Hepatocyte (in vitro differentiated cells): ENCODE measurements around the gene EOLA1. TPM values are rescaled to one million over a fixed set of nuclear protein-coding genes. Genes with fewer than 3 reads are reported as not detected.
"Not testable (repeated sequence)": the region's sequence is repeated elsewhere in the genome, so short reads cannot be mapped to it uniquely, and the experiment has no call there.

Source experiments
- DNase-seq: peaks from one replicate; pipeline ENCODE4 v3.0.0-alpha.2; 2016; ENCODE audit warnings: low spot score
- H2AFZ ChIP-seq: fragments of 200-600 bp; sonication (generic); 2 replicates; pipeline ENCODE4 v1.6.0; 2016; ENCODE audit warnings: antibody characterized with exemption, mild to moderate bottlenecking
- H3K27ac ChIP-seq: fragments of 200-600 bp; sonication (generic); 2 replicates; pipeline ENCODE4 v1.5.1; 2016; ENCODE audit warnings: mild to moderate bottlenecking
- H3K27me3 ChIP-seq: fragments of 200-600 bp; sonication (generic); 2 replicates; pipeline ENCODE4 v1.6.1; 2016
- H3K36me3 ChIP-seq: fragments of 200-600 bp; sonication (generic); replicated peaks from 2 replicates; pipeline ENCODE4 v1.5.1; 2016; ENCODE audit warnings: low read depth; ENCODE audit not compliant: insufficient read depth
- H3K4me1 ChIP-seq: fragments of 200-600 bp; sonication (generic); 2 replicates; pipeline ENCODE4 v1.5.1; 2016; ENCODE audit warnings: mild to moderate bottlenecking, moderate library complexity; ENCODE audit not compliant: insufficient read depth
- H3K4me2 ChIP-seq: fragments of 200-600 bp; sonication (generic); 2 replicates; pipeline ENCODE4 v1.6.0; 2016
- H3K4me3 ChIP-seq: fragments of 200-600 bp; sonication (generic); 2 replicates; pipeline ENCODE4 v1.5.1; 2016; ENCODE audit warnings: mild to moderate bottlenecking
- H3K79me2 ChIP-seq: fragments of 200-600 bp; sonication (generic); 2 replicates; pipeline ENCODE4 v1.6.0; 2017; ENCODE audit warnings: mild to moderate bottlenecking
- H3K9me2 ChIP-seq: fragments of 200-600 bp; sonication (generic); replicated peaks from 2 replicates; pipeline ENCODE4 v1.6.0; 2017; ENCODE audit warnings: mild to moderate bottlenecking; ENCODE audit not compliant: insufficient read depth
- H3K9me3 ChIP-seq: fragments of 200-600 bp; sonication (generic); 2 replicates; pipeline ENCODE4 v1.5.1; 2016; ENCODE audit warnings: low read depth, mild to moderate bottlenecking
- H4K20me1 ChIP-seq: fragments of 200-600 bp; sonication (generic); 2 replicates; pipeline ENCODE4 v1.6.0; 2016; ENCODE audit warnings: mild to moderate bottlenecking; ENCODE audit not compliant: insufficient read depth, poor library complexity, severe bottlenecking
- WGBS: methylation state at CpG from one replicate; pipeline ENCODE4 v1.1.6; 2016; ENCODE audit warnings: low lambda C conversion rate; ENCODE audit errors: missing lambda C conversion rate; 5-methylcytosine and 5-hydroxymethylcytosine counted together
- polyA plus RNA-seq: library from polyadenylated mRNA; unstranded; fragments of >200 nt; fragmentation: Nextera tagmentation; extraction: Ambion mirVana; gene quantifications from 2 replicates; pipeline ENCODE4 v1.2.1, GENCODE V29; 2016
- total RNA-seq: library from RNA; depleted of rRNA; stranded (reverse); fragments of >200 nt; gene quantifications from 2 replicates; pipeline ENCODE4 v1.2.3, GENCODE V29; 2014

Gene EOLA1
- total and polyA plus RNA-seq, 2 experiments from 2014 or later = 9.1 to 13.4 TPM

DNA sequence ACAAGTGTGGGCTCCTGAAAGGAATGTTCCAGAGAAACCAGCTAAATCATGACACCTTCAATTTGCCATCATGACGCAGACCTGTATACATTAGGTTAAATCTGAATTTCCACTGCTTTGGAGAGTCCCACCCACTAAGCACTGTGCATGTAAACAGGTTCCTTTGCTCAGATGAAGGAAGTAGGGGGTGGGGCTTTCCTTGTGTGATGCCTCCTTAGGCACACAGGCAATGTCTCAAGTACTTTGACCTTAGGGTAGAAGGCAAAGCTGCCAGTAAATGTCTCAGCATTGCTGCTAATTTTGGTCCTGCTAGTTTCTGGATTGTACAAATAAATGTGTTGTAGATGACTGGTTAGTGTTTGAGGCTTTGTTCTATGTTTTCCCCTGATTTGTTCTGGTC is 6.2 kb downstream of the EOLA1 start:
- not testable (repeated sequence) for H3K9me2 ChIP-seq, H3K4me3 ChIP-seq, H3K9me3 ChIP-seq, H3K79me2 ChIP-seq, H2AFZ ChIP-seq, H3K27me3 ChIP-seq, DNase-seq, H4K20me1 ChIP-seq, H3K4me1 ChIP-seq, H3K4me2 ChIP-seq, H3K27ac ChIP-seq, H3K36me3 ChIP-seq
- 78% methylated on average over 1 of the region's 1 CpG for WGBS

DNA sequence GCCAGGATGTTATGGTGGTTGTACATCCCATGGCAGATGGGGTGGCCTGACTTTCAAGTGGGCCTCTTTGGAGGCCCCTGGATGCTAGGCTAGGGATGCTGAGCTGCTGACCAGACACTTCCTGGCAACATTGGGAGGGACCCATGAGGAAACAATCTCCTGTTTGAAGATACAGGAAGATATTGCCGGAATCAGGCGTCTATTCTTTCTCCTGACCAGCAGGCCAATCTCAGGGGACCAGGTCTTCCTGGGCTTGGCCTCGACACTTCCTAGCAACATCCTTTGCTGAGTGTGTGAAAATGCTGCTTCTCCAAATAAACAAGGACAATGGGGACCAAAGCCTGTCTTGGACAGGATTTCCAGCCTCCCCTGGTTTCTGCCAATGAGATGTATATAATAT is 7.0 kb downstream of the EOLA1 start:
- H3K36me3 ChIP-seq, DNase-seq, H3K4me1 ChIP-seq, H3K9me3 ChIP-seq, H3K4me2 ChIP-seq, H3K4me3 ChIP-seq, H3K79me2 ChIP-seq, H3K27ac ChIP-seq, H2AFZ ChIP-seq, H3K9me2 ChIP-seq, H3K27me3 ChIP-seq, H4K20me1 ChIP-seq: not testable (repeated sequence)
- WGBS = 40% methylated on average over 1 of the region's 3 CpGs

DNA sequence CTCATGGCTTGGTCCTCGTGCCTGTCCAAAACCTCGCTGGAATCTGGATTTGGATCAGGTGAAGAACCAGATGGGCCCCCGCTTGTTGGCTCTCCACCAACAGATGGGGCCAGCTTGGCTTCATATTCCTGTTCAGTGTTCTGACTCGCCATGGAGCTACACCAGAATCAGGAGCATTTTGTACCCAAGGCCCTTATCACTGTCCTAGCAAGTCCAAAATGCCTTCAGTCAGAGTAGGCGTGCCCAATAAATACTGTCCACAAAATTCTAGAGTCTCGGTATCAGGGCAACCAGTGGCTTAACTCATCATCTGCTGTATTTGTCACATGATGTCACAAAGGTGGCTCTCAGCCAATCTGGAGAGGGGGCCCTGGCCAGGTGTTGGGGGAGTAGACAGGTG is 8.9 kb downstream of the EOLA1 start, which contains the start of gene HSFX3:
HSFX3 (minus strand) TSS at position 224 of the 400 bp plus-strand sequence; CDS start at position 152, 72 bp downstream.
- not testable (repeated sequence) for H4K20me1 ChIP-seq, H3K9me3 ChIP-seq, H3K27ac ChIP-seq, H3K27me3 ChIP-seq, H3K9me2 ChIP-seq, DNase-seq, H2AFZ ChIP-seq, H3K36me3 ChIP-seq, H3K79me2 ChIP-seq, H3K4me3 ChIP-seq, H3K4me2 ChIP-seq, H3K4me1 ChIP-seq
- 86% methylated on average over 1 of the region's 6 CpGs for WGBS

DNA sequence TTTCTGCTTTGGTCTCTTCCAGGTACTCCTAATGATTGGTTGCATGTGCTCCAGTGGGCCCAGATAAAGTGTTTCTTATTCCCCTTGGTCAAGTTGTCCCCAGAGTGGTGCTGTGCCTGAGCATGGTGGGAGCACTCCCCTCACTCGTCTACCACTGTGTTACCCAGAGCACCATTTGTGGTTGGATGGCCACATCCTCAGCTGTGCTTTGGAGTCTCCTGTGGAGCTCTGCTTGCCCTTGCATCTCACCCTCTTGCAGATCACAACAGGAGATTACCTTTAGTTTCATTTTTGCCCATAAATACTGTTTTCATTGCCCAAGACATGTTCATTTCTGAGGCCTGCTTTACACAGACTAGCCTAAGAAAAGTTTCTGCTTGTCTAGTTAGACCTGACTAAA is 9.6 kb downstream of the EOLA1 start:
- H3K27ac ChIP-seq, H3K4me2 ChIP-seq, DNase-seq, H3K27me3 ChIP-seq, H3K79me2 ChIP-seq, H3K36me3 ChIP-seq, H3K9me2 ChIP-seq, H3K9me3 ChIP-seq, H3K4me1 ChIP-seq, H4K20me1 ChIP-seq, H3K4me3 ChIP-seq, H2AFZ ChIP-seq: not testable (repeated sequence)
- WGBS = 82% methylated on average over 1 of the region's 1 CpG

DNA sequence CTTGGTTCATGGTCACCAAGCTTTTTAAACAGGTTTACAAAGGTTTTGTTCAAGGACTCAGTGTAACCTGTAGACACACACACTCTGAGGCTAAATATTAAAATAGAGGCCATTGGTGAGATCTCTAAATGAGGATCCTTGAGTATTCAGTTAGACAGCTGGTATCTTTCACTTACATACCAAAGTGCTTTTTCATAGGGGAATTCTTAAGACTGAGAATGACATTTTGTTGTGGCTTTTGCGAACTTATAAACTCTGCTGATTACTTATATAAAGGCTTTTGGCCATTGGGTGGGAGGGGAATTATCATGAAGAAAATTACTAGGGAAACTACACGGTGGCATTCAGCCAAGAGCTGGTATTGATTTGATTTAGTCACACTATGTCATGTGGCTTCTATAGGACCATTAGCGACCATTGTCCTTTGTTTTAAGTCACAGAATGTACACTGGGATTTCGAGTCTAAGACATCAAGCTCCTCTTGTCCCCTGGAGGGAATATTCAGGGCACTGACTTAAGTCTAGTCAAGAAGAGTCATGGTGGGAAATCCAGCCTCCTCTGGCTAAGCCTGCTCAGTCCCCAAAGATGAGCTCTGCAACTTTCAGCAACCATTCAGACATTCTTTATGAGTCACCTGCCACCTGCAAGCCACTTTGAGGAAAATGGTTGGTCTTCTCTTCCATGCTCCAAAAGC is 10.6 kb downstream of the EOLA1 start:
- not testable (repeated sequence) for H2AFZ ChIP-seq, H3K4me2 ChIP-seq, H3K79me2 ChIP-seq, H3K9me3 ChIP-seq, DNase-seq, H3K4me3 ChIP-seq, H3K27me3 ChIP-seq, H3K9me2 ChIP-seq, H3K36me3 ChIP-seq, H4K20me1 ChIP-seq, H3K4me1 ChIP-seq, H3K27ac ChIP-seq
- no CpG with 5 or more reads among the region's 4 CpGs for WGBS

DNA sequence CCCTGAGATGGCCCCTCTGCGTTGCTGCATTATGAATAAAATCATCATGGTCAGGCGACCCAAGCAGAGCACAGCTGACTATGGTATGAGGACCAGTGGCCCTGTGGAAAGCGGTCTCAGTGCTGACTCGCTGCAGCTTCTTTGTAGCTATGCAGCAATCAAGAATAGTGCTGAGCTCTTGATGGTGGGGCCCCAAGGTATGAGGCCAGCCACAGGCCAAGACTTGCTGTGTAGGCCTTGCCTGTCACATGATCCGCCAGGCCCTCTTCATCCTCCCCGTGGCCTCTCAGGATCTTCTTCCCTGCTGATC is 11.1 kb downstream of the EOLA1 start:
- H3K4me3 ChIP-seq, H2AFZ ChIP-seq, DNase-seq, H4K20me1 ChIP-seq, H3K4me2 ChIP-seq, H3K36me3 ChIP-seq, H3K9me2 ChIP-seq, H3K9me3 ChIP-seq, H3K27ac ChIP-seq, H3K27me3 ChIP-seq, H3K4me1 ChIP-seq, H3K79me2 ChIP-seq: not testable (repeated sequence)
- WGBS = 100% methylated on average over 1 of the region's 6 CpGs

DNA sequence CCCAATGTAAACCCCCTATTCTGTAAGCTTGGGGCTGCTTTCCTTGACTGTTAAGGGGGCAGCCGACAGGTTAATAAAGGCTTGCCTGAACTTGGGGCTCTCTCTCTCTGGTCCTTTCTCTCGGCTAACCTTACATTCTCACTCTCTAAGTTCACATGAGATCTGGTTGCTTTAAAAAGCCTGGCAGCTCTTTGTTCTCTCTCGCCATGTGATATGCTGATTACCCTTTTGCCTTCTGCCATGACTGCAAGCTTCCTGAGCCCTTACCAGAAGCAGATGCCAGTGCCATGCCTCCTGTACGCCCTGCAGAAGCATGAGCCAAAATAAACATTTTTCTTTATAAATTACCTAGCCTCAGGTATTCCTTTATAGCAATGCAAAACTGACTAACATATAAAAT is 14.4 kb downstream of the EOLA1 start:
- not testable (repeated sequence) for H3K4me1 ChIP-seq, H3K4me2 ChIP-seq, H3K36me3 ChIP-seq, H3K9me2 ChIP-seq, H3K4me3 ChIP-seq, H2AFZ ChIP-seq, H4K20me1 ChIP-seq, H3K79me2 ChIP-seq, H3K27me3 ChIP-seq, H3K9me3 ChIP-seq, DNase-seq, H3K27ac ChIP-seq
- WGBS = no CpG with 5 or more reads among the region's 4 CpGs
